Dermis microvascular lymphatic vessel endothelial cell (primary cell): Measurements from ENCODE around the gene NFKBIE. TPM values are rescaled to one million over a fixed set of nuclear protein-coding genes. Genes with fewer than 3 reads are reported as not detected.

Experiments used
- DNase-seq, 2 donors: peaks; one replicate each; pipeline versions ENCODE4 v3.0.0 to v3.0.0-alpha.2; 2010; ENCODE audit warnings: low read depth in 2 of 2
- total RNA-seq: library from RNA; depleted of rRNA; stranded (reverse); fragments of >200 nt; gene quantifications from 2 replicates; pipeline ENCODE4 v1.2.1, GENCODE V29; 2014

NFKBIE gene
- total RNA-seq, 1 donor from 2014 or later = 9.6 TPM

DNA sequence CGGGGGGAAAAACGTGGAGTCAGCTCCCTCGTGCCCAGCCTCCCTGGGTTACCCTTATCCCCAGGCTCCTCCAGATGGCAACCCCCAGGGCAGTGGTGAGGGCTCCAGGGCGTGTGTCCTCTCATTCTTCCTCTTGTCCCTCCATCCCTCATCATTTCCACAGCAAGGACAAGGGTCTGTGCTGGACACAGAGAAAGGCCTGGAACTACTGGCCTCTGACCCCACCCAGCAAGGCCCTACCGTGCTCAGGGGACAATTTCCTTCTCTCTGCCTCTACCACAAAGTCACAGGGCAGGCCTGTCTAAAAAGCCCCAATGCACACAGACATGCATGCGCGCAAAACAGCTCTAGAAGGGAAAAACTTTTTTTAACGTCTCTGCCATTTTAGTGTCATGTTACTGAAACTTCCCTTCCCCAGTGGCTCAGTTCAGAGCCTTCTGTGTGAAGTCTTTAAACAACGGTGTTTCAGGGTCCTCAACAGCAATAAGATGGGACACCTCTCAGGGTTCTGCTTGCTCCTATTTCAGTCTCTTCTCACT, 7.0 kb downstream of the NFKBIE start:
- no peak for DNase-seq

GRCh38 chr6:44257753-44258324, 7.5 kb downstream of the NFKBIE start:
- DNase-seq = no peak

- DNase-seq = peak; percentile 64 to 82
Measured at GRCh38 chr6:44257025-44257752, 8.2 kb downstream of the NFKBIE start, which contains the start of gene SLC35B2. Gene SLC35B2, minus strand, starts transcription at chr6:44257528. Its CDS starts 118 bp downstream, at chr6:44257410.

DNA sequence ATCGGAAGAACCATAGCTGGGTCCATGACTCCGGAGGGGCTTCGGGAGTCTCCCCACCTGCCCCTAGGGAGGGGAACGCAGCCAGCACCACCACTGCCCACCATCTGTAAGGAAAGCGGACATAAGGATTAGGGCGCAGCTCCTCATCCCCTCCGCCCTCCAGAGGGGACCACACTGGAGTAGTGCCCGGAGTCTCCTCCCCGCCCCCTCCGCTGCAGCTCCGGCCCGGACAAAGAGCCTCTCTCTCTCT, 8.7 kb downstream of the NFKBIE start:
- DNase-seq = no peak

DNA sequence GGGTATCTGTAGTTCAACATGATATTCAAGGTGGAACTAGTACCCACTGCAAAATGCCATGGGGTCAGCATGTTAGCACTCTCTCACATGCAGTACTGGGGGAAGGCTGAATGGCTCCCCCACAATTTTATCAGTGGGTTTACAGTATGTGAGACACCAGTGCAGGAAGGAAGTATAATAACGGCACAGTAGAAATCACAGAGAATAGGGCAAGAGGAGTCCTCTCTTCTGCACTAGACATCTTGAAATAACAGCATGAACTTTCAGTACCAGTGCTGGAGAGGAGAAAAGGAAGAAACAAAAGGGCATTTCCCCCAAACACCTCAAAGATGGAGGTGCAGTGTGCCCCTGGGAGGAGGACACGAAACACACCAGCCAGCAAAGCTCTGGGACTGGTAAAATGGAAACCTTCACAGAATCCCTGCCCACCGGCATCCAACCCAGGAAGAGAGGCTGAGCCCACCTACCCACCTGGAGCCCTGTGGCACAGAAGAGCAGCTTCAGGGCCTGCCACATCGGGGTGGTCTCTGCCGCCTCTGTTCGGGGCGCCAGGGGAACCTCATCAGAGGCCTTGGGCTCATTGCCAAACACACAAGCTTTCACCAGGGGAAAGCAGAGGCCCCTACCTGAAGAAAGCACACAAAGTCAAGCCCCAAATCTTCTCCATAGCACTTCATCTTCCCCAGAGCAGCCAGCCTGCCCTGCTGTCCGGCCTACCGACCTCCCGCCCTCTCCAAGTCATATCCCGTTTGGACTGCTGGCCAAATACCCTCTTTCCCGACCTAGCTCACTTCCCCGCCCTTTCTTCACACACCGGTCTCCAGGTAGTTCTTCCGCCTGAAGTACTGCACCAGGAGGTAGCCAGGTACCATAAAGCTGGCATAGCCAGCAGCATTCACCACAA, 9.2 kb downstream of the NFKBIE start:
- no peak for DNase-seq

DNA sequence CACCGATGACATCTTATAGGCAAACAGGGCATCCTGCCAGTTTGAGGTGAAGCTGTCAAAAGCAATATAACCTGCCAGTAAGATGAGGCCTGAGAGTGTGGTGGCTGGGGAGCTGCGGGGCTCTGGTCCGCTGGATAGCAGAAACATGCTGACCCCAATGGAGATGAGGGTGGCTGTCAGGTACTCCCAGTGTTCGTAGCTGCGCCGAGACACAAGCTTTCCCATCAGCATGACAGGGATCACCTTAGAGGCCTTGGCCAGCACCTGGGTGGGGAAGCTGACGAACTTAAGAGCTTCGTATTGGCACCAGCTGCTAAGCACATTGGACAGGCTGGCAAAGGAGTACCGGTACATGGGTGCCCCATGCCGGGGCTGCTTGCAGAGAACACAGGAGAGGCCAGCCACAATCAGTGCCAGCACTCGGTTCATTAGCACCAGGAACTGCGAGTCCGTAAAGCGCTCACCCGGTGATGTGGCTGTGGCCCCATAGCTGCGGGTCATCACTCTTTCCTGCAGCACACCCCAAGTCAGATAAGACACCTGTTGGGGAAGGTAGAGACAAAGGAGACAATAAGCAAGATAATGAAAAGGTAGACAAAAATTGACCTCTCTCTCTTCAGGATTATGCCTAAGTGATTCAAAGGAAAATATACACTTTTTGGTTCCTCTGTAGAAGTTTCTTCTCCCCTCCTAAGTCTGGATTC, 10.1 kb downstream of the NFKBIE start:
- DNase-seq = no peak

DNA sequence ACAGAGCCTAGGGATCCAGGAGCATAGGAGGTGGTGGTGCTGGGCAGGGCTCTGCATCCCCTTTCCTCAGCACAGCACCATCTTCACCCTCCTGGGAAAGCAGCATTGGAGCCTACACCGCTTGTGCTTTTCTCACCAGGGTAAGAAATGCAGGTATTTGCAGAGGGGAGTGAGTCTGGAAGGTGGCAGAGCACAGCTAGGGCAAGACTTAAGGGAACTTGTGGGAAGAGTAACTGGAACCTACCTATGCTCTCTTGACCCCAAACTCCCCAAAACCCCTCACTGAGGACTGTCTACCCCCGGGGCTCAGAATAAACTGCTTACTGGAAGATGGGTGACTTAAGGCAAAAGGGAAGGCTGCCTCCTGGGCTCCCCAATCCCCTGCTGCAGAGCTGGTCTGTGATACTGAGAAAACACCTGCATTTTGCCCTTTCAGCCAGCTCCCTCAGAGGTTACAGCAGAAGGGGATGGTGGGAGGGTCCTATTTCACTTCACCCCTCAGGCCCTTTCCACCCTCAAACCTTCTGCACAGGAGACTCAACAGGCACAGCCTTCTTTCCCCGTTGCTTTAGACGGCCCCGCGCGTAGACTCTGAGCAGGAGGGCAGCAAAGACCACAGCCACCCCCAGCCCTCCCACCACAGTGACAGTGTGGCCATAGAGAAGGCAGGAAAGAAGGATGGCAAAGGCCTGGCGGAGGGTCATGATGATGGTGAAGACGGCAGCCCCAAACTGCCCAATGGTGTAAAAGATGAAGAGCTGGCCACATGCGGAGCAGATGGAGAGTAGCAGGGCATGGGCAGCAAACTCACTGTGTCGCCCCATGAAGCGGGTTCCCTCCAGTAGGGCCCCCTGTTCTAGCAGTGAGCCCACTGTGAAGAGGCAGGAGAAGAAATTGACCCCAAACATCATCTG, 10.9 kb downstream of the NFKBIE start:
- no peak for DNase-seq

DNA sequence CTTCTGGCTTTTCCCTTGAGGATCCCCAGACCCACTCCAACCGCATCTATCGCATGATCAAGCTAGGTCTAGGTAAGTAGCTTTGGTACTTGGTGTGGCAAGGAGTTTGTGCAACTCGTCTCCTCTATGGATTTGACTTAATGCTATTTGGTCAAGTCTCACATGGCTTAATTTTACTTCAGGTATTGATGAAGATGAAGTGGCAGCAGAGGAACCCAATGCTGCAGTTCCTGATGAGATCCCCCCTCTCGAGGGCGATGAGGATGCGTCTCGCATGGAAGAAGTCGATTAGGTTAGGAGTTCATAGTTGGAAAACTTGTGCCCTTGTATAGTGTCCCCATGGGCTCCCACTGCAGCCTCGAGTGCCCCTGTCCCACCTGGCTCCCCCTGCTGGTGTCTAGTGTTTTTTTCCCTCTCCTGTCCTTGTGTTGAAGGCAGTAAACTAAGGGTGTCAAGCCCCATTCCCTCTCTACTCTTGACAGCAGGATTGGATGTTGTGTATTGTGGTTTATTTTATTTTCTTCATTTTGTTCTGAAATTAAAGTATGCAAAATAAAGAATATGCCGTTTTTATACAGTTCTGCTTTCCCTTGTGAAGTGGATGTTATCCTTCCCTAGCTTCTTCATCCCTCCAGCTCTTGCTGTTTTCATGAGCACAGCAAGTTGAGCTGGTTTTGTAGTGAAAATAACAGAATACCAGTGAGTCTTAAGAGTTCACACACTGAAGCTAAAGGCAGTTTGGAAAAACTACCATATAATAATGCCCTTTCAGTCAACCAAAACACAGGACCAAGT, 11.8 kb downstream of the NFKBIE start:
- DNase-seq = peak in 1 of 2 donors; percentile 53

GRCh38 chr6:44251576-44252524, 13.5 kb downstream of the NFKBIE start:
- DNase-seq = no peak

GRCh38 chr6:44250718-44251123, 14.6 kb downstream of the NFKBIE start:
- DNase-seq = no peak

- DNase-seq = no peak
Measured at GRCh38 chr6:44250067-44250717, 15.2 kb downstream of the NFKBIE start.

- DNase-seq = no peak
Measured at GRCh38 chr6:44249082-44249748, 16.1 kb downstream of the NFKBIE start.

DNA sequence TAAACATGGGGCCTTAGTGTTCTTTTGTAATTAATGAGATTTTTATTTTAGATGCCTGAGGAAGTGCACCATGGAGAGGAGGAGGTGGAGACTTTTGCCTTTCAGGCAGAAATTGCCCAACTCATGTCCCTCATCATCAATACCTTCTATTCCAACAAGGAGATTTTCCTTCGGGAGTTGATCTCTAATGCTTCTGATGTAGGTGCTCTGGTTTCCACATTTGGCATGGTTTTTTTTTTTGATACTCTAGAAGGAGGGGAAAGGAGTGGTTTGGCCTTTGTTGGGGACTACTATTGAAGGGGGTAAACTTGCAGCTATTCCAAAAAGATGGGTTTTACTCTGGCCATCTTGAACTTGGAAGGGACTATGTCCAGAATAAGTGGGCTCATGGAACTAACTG, 16.8 kb downstream of the NFKBIE start:
- no peak for DNase-seq

GRCh38 chr6:44247338-44248302, 17.7 kb downstream of the NFKBIE start:
- peak; percentile 45 to 72 for DNase-seq

- DNase-seq = peak; percentile 98 to 99
Measured at GRCh38 chr6:44246663-44247337, 18.6 kb downstream of the NFKBIE start, which contains the start of gene HSP90AB1. Gene HSP90AB1, plus strand, starts transcription at chr6:44247101. Its CDS starts 1,529 bp downstream, at chr6:44248630.
